HG02763 (cell line): ENCODE results near the gene SLC35F3.
"Not testable (repeated sequence)": the region's sequence is repeated elsewhere in the genome, so short reads cannot be mapped to it uniquely, and the experiment has no call there.

ENCODE experiments used
- ATAC-seq: cut with Tn5 transposase; IDR thresholded peaks from one replicate; pipeline ENCODE4 v1.9.1; 2021; ENCODE audit warnings: mild to moderate bottlenecking, moderate library complexity; ENCODE audit not compliant: unreplicated experiment

The SLC35F3 gene

GRCh38 chr1:233904633-233905415, at the start of gene SLC35F3:
Gene SLC35F3 (plus strand): TSS chr1:233904676.
- ATAC-seq: no peak

- ATAC-seq: no peak
These were observed 45.0 kb upstream of the SLC35F3 start for GRCh38 chr1:233859446-233859845.

GRCh38 chr1:233863901-233864545, 40.5 kb upstream of the SLC35F3 start:
- no peak for ATAC-seq

GRCh38 chr1:233864578-233864977, 39.9 kb upstream of the SLC35F3 start:
- no peak for ATAC-seq

- ATAC-seq: no peak
These were observed 39.3 kb upstream of the SLC35F3 start for GRCh38 chr1:233865216-233865615.

- no peak for ATAC-seq
These were observed 38.6 kb upstream of the SLC35F3 start for GRCh38 chr1:233865902-233866301.

GRCh38 chr1:233867028-233867427, 37.4 kb upstream of the SLC35F3 start:
- no peak for ATAC-seq

- ATAC-seq: no peak
These were observed 36.0 kb upstream of the SLC35F3 start for GRCh38 chr1:233868461-233868860.

- ATAC-seq: no peak
These were observed 34.8 kb upstream of the SLC35F3 start for GRCh38 chr1:233869680-233870079.

- ATAC-seq: no peak
These were observed 30.8 kb upstream of the SLC35F3 start for GRCh38 chr1:233873666-233874065.

GRCh38 chr1:233879841-233880240, 24.6 kb upstream of the SLC35F3 start:
- ATAC-seq: no peak

- ATAC-seq: no peak
These were observed 20.8 kb upstream of the SLC35F3 start for GRCh38 chr1:233883671-233884070.

- ATAC-seq: no peak
These were observed 19.9 kb upstream of the SLC35F3 start for GRCh38 chr1:233884461-233885151.

- ATAC-seq: no peak
These were observed 19.1 kb upstream of the SLC35F3 start for GRCh38 chr1:233885196-233885920.

- not testable (repeated sequence) for ATAC-seq
These were observed 13.3 kb upstream of the SLC35F3 start for GRCh38 chr1:233891151-233891550.

- peak; percentile 95 for ATAC-seq
These were observed 6.9 kb upstream of the SLC35F3 start for GRCh38 chr1:233897325-233898162.

GRCh38 chr1:233901495-233901894, 3.0 kb upstream of the SLC35F3 start:
- no peak for ATAC-seq

- no peak for ATAC-seq
These were observed 1.1 kb downstream of the SLC35F3 start for GRCh38 chr1:233905416-233906051.

- no peak for ATAC-seq
These were observed 2.7 kb downstream of the SLC35F3 start for GRCh38 chr1:233907151-233907550.

GRCh38 chr1:233908092-233908491, 3.6 kb downstream of the SLC35F3 start:
- no peak for ATAC-seq
